Measurements from ENCODE around the gene LOXHD1. TPM values are rescaled to one million over a fixed set of nuclear protein-coding genes. Genes with fewer than 3 reads are reported as not detected.

Gene LOXHD1
- total and polyA plus RNA-seq, 2 of the 13 experiments (the other 11 are each of a cell fraction or from before 2014, with no cell fraction given): not detected

DNA sequence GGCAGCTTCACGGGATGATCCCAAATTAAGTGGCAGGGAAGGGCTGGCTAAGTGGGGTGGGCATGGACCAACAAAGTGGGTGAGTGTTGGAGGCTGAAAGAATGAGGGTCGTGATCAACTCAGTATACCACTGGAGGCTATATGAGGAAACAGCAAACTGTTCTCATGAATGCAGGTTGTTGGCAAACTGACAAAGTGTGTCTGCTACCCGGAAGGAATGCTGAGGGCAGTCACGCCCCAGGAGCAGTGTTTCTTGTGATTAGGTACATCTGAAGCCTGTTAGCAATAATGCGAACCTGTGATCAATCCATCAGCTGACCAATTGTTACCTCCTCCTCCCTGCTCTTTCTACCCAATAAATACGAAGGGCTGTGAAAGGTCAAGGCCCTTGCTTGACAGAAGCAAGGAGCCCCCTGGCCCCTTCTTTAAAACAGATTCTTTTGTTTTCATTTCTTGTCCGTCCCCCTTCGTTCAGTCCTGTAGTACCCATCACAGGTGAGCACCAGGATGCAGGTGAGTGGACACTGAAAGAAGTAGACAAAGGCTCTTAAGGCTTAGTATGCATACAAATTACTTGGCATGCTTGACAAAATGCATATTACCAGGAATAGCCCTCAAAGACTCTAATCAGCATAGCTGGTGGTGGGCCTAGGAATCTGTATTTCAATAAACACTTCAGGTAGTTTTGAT, 67.9 kb downstream of the LOXHD1 start:
- Histone ChIP-seq H2AFZ (ENCODE audit: low read length) (no peak overlapping the region), H3K9me3 (ENCODE audit: low read length) (no peaks in the 10 kb centered on the region), H3K36me3 (replicated peaks in 1 of 2; ENCODE audit: control insufficient read depth in 1 of 2, insufficient read depth in 2 of 2, low read length in 2 of 2) (no peaks in the 10 kb centered on the region), H3K4me1 (ENCODE audit: insufficient read depth, low read length) (no peaks in the 10 kb centered on the region), H3K79me2 (ENCODE audit: insufficient read depth, low read length) (no peaks in the 10 kb centered on the region), H3K27me3 (ENCODE audit: control insufficient read depth in 1 of 2, insufficient read depth in 2 of 2, low read length in 2 of 2) (peaks cover 0 to 1% of the 10 kb centered on the region in 2 experiments; a peak in 1 of 5 replicates), H3K9ac (ENCODE audit: insufficient read depth, low read depth, low read length) (no peak overlapping the region), H4K20me1 (ENCODE audit: insufficient read depth, low read length) (no peaks in the 10 kb centered on the region), H3K4me2 (ENCODE audit: low read depth, low read length) (no peak overlapping the region), H3K4me3 (replicated peaks in 1 of 3; ENCODE audit: insufficient read depth in 1 of 3, low read depth in 2 of 3, low read length in 3 of 3) (no peak overlapping the region), H3K27ac (ENCODE audit: extremely low read length, insufficient read depth, low read length) (no peak overlapping the region)
- FAIRE-seq (no peak), DNase-seq (ENCODE audit: low spot score) (no peak), ATAC-seq (no peak)
- in situ Hi-C loops (cut with HindIII; ENCODE audit: extremely low pct_ligation_motif_present, low pct_unique_long_range_greater_than_20kb) (no loop called here), intact Hi-C loops (cut with micrococcal nuclease; ENCODE audit: unreplicated experiment) (no loop called here)
- POLR2A ChIA-PET: no interaction called here
- 15% methylated on average over 6 of the region's 8 CpGs for WGBS (ENCODE audit: low lambda C conversion rate)
- CTCF ChIA-PET (ENCODE audit: low intra/inter-chr PET ratio, low total read pairs): no interaction called here
- BruUV-seq (replicated peaks): no TSS peak
- TF ChIP-seq ARHGAP35 (CRISPR knock-in tag; IDR thresholded peaks at IDR 0.05; ENCODE audit: borderline replicate concordance) (no peak), MYPOP (CRISPR knock-in tag; IDR thresholded peaks at IDR 0.05) (no peak), ZNF775 (CRISPR knock-in tag; IDR thresholded peaks at IDR 0.05; ENCODE audit: borderline replicate concordance) (no peak), ZNF484 (CRISPR knock-in tag; IDR thresholded peaks at IDR 0.05; ENCODE audit: borderline replicate concordance, low read depth) (no peak), ZSCAN12 (CRISPR knock-in tag; IDR thresholded peaks at IDR 0.05) (no peak), YEATS4 (CRISPR knock-in tag; IDR thresholded peaks at IDR 0.05; ENCODE audit: borderline replicate concordance) (no peak), NFIB (CRISPR knock-in tag; IDR thresholded peaks at IDR 0.05; ENCODE audit: borderline replicate concordance) (no peak), ZNF20 (CRISPR knock-in tag; IDR thresholded peaks at IDR 0.05) (no peak), KLF6 (CRISPR knock-in tag; IDR thresholded peaks at IDR 0.05) (no peak), ZNF280B (CRISPR knock-in tag; IDR thresholded peaks at IDR 0.05; ENCODE audit: borderline replicate concordance) (no peak), YEATS2 (CRISPR knock-in tag; IDR thresholded peaks at IDR 0.05; ENCODE audit: borderline replicate concordance) (no peak), FLYWCH1 (CRISPR knock-in tag; IDR thresholded peaks at IDR 0.05) (no peak), NR0B2 (CRISPR knock-in tag; IDR thresholded peaks at IDR 0.05) (no peak), ZNF777 (CRISPR knock-in tag; IDR thresholded peaks at IDR 0.05) (no peak), ZBTB10 (CRISPR knock-in tag; IDR thresholded peaks at IDR 0.05; ENCODE audit: borderline replicate concordance) (no peak)
- TF ChIP-seq, protein P1, sequence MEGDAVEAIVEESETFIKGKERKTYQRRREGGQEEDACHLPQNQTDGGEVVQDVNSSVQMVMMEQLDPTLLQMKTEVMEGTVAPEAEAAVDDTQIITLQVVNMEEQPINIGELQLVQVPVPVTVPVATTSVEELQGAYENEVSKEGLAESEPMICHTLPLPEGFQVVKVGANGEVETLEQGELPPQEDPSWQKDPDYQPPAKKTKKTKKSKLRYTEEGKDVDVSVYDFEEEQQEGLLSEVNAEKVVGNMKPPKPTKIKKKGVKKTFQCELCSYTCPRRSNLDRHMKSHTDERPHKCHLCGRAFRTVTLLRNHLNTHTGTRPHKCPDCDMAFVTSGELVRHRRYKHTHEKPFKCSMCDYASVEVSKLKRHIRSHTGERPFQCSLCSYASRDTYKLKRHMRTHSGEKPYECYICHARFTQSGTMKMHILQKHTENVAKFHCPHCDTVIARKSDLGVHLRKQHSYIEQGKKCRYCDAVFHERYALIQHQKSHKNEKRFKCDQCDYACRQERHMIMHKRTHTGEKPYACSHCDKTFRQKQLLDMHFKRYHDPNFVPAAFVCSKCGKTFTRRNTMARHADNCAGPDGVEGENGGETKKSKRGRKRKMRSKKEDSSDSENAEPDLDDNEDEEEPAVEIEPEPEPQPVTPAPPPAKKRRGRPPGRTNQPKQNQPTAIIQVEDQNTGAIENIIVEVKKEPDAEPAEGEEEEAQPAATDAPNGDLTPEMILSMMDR (CRISPR knock-in tag; IDR thresholded peaks at IDR 0.05): no peak
